Stimulated activated CD8-positive, alpha-beta memory T cell treated with anti-CD3 and anti-CD28 coated beads, Interleukin-12 subunit alpha, Interleukin-12 subunit beta, amount 100 ng/mL, for 1 hour (primary cell): Measurements from ENCODE around the gene PROK2.

Experiments used
- DNase-seq: peaks from one replicate; pipeline ENCODE4 v3.0.0-alpha.2; 2020; ENCODE audit warnings: low read depth

PROK2 gene

DNA sequence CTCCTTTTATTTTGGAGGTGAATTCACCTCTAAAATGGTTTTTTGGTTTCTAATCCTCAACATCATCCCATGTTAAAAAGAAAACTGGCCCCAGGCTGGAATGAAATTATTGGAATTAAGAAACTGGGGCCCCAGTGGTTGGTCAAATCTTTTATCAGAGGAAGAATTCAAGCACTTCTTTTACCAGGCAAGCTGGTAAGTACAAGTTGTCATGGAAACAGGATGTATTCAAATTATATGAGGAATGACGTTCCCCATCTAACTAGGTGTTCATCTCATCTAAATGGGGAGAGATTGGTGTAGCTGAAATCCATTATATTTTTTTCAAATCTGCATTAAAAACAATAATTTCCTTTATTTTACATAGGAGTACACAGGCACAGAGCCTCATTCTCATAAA is 50.1 kb downstream of the PROK2 start:
- no peak for DNase-seq

DNA sequence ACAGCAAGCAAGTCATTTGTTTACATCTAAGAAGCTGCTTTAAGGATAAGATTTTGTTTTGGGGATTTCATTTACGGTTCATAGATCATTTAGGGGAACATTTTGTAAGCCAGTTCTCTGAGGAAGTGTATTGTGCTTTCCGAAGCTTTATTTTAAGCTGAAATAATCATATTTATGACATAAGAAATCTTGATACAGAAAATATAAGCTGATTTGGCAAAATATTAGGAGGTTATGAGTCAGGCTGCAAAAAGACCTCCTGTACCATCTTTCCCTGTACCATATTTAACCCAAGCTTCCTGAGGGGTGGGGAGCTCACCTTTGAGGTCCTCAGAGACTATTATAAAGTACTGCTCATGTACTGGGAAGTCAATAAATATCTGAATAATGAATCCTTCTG is 51.6 kb downstream of the PROK2 start:
- no peak for DNase-seq

DNA sequence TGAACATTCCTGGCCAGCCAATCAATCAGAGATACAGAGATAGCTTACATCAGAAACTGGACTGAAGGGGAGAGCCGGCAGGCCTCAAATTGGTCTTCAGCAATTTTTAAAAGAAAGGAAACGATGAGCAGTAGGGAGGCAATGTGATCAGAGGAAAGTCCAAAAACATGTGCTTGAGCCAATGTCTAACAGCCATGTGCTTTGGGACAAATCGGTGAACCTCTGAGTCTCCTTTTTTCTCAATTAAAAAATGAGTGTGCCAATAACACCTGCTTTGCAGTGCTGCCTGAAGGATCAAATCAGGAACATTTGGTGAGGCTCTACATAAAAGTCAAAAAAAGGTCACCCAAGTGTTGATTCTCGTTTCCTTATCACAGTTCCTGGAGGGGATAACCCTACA is 52.3 kb downstream of the PROK2 start:
- DNase-seq = no peak

DNA sequence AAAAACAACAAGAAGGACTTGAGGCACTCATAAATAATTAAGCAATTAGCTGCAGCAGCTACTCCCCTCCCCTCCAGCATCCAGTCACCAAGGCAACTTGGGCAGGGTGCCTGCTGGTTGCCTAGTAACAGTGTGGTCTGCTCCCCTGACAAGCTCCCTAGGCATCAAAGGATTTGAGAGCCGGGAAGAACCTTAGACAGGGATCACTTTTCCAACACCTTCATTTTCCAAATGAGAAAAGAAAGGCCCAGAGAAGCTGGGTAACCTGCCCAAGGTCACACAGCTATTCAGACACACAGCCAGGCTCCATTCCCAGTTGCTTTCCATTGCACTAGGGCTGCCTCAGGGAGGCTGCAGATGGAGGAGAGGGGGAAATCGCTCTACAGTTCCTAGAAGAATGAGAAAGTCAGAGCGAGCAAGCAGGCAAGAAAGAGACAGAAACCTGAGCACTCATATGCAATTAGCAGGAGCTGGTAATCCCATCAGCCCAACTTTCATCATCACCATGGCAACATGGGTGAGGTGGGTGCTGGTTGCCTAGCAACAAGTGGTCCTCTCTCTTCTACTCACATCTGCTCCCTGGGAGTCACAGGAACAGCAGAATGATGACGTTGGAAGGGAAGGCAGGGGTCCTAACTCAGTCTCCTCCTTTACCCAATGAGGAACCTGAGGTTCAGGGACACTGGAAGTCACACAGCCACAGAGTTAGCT is 56.2 kb downstream of the PROK2 start:
- DNase-seq = no peak

DNA sequence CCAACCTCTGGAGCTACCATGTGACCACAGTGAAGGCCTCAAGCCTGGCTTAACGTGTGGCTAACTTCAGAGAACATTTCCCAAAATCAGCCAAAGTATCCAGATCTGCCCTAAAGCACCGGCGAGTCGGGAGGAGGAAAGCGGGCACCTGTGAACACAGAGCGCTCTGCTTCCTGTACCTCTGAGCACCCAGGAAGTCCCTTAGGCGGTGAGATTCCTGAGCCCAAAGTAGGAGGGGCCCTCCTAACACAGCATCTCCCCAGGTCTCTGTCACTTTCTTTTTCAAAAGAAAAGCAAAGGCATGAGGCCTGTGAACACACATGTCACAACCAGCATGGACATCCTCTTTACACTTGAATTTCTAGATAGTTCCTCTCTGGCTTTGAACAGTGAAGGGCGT is 58.8 kb downstream of the PROK2 start:
- DNase-seq = no peak

DNA sequence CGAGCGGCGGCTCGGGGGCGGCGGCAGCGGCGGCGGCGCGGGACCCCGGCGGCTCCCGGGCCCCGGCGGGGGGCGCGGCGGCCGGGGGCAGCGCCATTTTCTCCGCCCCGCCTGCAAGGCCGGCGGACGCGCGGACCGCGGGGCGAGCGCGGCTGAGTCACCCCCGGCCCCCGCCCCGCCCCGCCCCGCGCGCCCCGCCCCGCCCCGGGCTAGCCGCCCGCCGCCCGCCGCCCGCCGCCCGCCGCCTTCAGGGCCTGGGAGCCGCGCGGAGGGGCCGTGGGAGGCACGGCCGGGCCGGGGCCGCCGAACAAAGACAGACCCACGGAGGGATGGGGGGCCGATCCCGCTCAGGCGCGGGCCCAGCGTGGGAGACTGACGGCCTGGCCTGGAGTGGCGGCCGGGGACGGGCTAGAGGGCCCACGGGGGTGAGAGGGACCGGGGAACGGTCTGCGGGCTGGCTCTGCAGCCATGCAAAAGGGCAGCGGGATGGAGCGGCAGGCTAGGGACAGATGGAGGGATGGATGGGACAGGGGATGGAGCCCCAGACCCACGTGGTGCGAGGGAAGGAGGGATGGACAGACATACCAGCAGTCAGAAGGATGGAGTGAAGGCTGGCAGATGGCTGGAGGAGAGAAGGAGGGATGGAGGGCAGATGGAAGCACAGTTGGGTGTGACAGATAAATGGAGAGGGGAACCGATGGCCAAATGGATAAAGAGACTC is 59.5 kb downstream of the PROK2 start, which contains the start of gene EIF4E3:
Gene EIF4E3 (minus strand): TSS at position 132 of the 721 bp plus-strand sequence. CDS start 35 bp downstream, at position 97.
- no peak for DNase-seq

DNA sequence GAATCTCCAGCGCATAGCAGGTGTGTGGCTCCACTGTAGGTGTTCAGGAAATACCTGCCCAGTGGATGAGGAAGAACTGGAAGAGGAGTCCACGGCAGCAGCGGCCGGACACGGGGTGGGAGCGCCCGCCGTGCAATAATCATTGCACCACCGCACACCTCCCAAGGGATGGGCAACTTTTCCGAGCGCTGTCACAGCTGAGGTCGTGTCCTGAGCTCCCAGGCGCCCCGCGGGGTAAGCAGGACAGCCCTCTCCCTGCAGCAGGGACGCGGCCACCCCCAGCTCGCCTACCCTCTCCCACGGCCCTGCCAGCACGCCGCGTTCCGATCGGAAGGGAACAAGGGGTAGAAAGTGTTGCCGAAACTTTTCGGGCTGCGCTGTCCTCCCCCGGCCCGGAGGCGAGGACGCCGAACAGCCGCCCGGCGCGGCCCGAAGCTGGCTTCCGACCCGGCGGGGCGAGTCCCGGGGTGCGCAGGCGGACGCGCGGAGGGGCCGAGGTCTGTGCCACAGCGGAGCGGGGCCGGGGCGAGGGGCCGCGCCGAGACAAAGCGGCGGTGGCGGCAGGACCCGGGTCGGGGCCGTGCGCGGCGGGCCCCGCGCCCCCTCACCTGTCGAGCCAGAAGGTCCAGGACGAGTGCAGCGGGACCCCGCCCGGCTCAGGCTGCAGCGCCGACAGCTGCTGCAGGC is 60.2 kb downstream of the PROK2 start:
- DNase-seq = no peak

DNA sequence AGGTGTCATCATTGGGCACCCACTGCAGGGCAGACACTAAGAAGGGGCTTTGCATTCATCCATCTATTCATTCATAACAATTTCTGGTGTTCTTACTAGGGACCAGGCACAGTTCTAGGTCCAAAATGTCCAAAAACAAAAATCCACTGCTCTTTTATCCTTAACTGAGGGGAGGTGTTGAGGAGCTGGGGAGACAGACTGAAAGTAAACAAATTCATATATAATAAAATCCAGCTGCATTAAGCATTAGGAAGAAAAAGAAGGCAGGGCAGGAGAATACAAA is 60.8 kb downstream of the PROK2 start:
- DNase-seq = no peak

DNA sequence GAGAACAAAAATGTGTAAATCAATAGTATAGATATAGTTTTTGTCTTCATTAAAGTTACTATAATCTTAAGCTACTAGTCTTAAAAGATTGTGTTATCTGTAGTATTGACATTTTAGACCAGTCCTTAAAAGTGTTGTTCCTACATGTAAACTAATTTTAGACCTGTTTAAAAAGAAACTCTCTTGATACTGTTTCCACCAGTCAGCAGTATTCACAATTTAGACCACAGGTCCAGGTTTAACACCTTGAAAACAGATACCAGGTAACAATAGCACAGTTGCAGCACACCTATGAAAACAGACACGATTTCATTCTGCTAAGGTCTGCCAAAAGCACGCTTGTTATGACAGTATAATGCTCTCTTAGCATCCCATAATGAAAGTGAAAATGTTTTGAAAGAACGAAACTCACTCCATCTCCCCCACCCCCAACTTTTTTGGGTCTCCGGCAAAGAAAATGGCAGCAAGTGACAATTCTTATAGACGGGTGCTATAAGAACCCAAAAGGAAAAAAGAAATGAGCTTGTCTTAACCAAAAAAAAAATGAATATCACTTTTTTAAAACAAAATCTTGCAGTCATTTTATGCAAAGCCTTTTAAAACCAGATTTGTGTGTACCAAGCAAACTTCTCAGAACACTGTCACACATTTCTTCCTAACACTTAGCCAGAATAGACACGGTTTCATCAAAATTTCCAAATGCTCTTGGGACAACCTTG is 61.3 kb downstream of the PROK2 start:
- DNase-seq = no peak

DNA sequence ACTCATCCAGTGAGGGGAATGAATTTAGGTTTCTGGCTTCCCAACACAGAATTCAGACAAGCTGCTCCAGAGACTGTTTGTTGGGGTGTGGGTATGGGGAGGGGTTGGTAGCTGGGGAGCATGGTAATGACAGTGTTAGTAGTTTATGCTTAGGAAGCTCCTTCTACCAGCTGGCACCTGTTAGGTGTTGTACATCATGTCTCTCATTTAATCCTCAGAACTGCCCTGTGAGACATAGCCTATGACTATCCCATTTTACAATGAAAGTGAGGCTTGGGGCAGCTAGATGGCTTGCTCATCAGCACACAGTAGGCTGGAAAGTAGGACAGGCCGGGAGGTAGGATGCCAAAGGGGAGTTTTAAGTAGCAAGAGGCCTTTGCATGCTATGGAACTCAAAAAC is 62.3 kb downstream of the PROK2 start:
- no peak for DNase-seq
